ENCODE results near the gene ACOT13.

GRCh38 chr6:24720131-24720603, 53.3 kb downstream of the ACOT13 start:
- TF ChIP-seq POLR2A (IDR thresholded peaks at IDR 0.05) = no peak
- no peak for TF ChIP-seq CTCF (IDR thresholded peaks at IDR 0.05)
